DND-41 (cell line): Measurements from ENCODE around the gene MEG3.

Experiments
- ATAC-seq: fragments of 200-7000 bp; cut with Tn5 transposase; 3 replicates; pipeline ENCODE4 v1.9.1; 2021; ENCODE audit warnings: low read depth; ENCODE audit not compliant: insufficient read depth
- DNase-seq: peaks from one replicate; pipeline ENCODE4 v3.0.0-alpha.2; 2020
- H2AFZ ChIP-seq: 2 replicates; pipeline ENCODE4 v1.6.0; 2012; ENCODE audit warnings: low read depth, low read length
- H3K27ac ChIP-seq: 2 replicates; pipeline ENCODE4 v1.5.1; 2012; ENCODE audit warnings: low read length, inconsistent platforms
- H3K27me3 ChIP-seq: fragments of 200-600 bp; sonication (generic); 2 replicates; pipeline ENCODE4 v1.6.0; 2012; ENCODE audit warnings: low read length, mild to moderate bottlenecking, inconsistent platforms; ENCODE audit not compliant: insufficient read depth, poor library complexity
- H3K36me3 ChIP-seq: 2 replicates; pipeline ENCODE4 v1.5.1; 2012; ENCODE audit warnings: low read length, inconsistent platforms; ENCODE audit not compliant: insufficient read depth
- H3K4me1 ChIP-seq: 2 replicates; pipeline ENCODE4 v1.5.1; 2012; ENCODE audit warnings: mild to moderate bottlenecking, low read length; ENCODE audit not compliant: insufficient read depth
- H3K4me2 ChIP-seq: 2 replicates; pipeline ENCODE4 v1.6.0; 2012; ENCODE audit warnings: mild to moderate bottlenecking, moderate library complexity, low read length, inconsistent platforms; ENCODE audit not compliant: insufficient read depth
- H3K4me3 ChIP-seq, 2 experiments: fragments of 200-600 bp in 1 of 2; shearing (Covaris generic) in 1 of 2; 2 replicates each; pipeline ENCODE4 v1.5.1; 2012 to 2016; ENCODE audit warnings: inconsistent platforms in 2 of 2, low read length in 2 of 2, mild to moderate bottlenecking in 2 of 2, low read depth in 1 of 2, moderate library complexity in 1 of 2
- H3K79me2 ChIP-seq: 2 replicates; pipeline ENCODE4 v1.6.0; 2012; ENCODE audit warnings: low read length, inconsistent platforms; ENCODE audit not compliant: insufficient read depth
- H3K9ac ChIP-seq: 2 replicates; pipeline ENCODE4 v1.6.0; 2012; ENCODE audit warnings: low read depth, mild to moderate bottlenecking, inconsistent platforms, low read length, moderate library complexity
- H3K9me3 ChIP-seq: 2 replicates; pipeline ENCODE4 v1.5.1; 2012; ENCODE audit warnings: low read length, moderate library complexity, mild to moderate bottlenecking, inconsistent platforms; ENCODE audit not compliant: insufficient read depth, severe bottlenecking
- H4K20me1 ChIP-seq: 2 replicates; pipeline ENCODE4 v1.6.0; 2012; ENCODE audit warnings: low read length; ENCODE audit not compliant: insufficient read depth
- CTCF ChIP-seq: IDR thresholded peaks from 2 replicates; pipeline ENCODE4 v1.5.1; 2012; ENCODE audit warnings: borderline replicate concordance, low read length, moderate library complexity, mild to moderate bottlenecking; ENCODE audit not compliant: poor library complexity, severe bottlenecking; ENCODE audit errors: extremely low read depth
- EZH2 ChIP-seq: IDR thresholded peaks from 3 replicates; pipeline ENCODE4 v1.6.1; 2012; ENCODE audit warnings: borderline replicate concordance, low read depth, mild to moderate bottlenecking, moderate library complexity, low read length, inconsistent platforms; ENCODE audit not compliant: severe bottlenecking

Gene MEG3

GRCh38 chr14:100802766-100803165, 23.2 kb upstream of the MEG3 start:
- no peak overlapping the region for H3K27ac ChIP-seq
- no peaks in the 10 kb centered on the region for H3K79me2 ChIP-seq
- H3K4me1 ChIP-seq = no peaks in the 10 kb centered on the region
- H4K20me1 ChIP-seq = no peaks in the 10 kb centered on the region
- TF ChIP-seq CTCF = no peak
- no peak for TF ChIP-seq EZH2
- H2AFZ ChIP-seq = no peak overlapping the region
- H3K4me2 ChIP-seq = no peak overlapping the region
- H3K9me3 ChIP-seq = peaks cover 5% of the 10 kb centered on the region
- no peak overlapping the region for H3K9ac ChIP-seq
- DNase-seq = no peak
- no peaks in the 10 kb centered on the region for H3K36me3 ChIP-seq
- peaks cover 8% of the 10 kb centered on the region for H3K27me3 ChIP-seq
- ATAC-seq = no peak
- no peak overlapping the region for H3K4me3 ChIP-seq

- no peak for DNase-seq
- Histone ChIP-seq H3K4me2 (no peak overlapping the region), H3K4me1 (no peaks in the 10 kb centered on the region)
Observed at GRCh38 chr14:100803226-100803625, 22.7 kb upstream of the MEG3 start.

GRCh38 chr14:100803676-100804075, 22.2 kb upstream of the MEG3 start:
- Histone ChIP-seq H3K79me2 (no peaks in the 10 kb centered on the region), H3K27me3 (peaks cover 8% of the 10 kb centered on the region)
- TF ChIP-seq EZH2 (no peak), CTCF (no peak)

More at GRCh38 chr14:100803226-100803625, 22.7 kb upstream of the MEG3 start:
- H3K27me3 ChIP-seq = peaks cover 8% of the 10 kb centered on the region
- no peak for ATAC-seq
- no peaks in the 10 kb centered on the region for H4K20me1 ChIP-seq
- no peak overlapping the region for H3K4me3 ChIP-seq
- no peaks in the 10 kb centered on the region for H3K36me3 ChIP-seq
- H3K9me3 ChIP-seq = peaks cover 9% of the 10 kb centered on the region
- no peak overlapping the region for H2AFZ ChIP-seq
- H3K27ac ChIP-seq = no peak overlapping the region
- H3K79me2 ChIP-seq = no peaks in the 10 kb centered on the region
- no peak overlapping the region for H3K9ac ChIP-seq
- TF ChIP-seq EZH2 = no peak
- TF ChIP-seq CTCF = no peak

GRCh38 chr14:100804138-100804537, 21.8 kb upstream of the MEG3 start:
- H3K9ac ChIP-seq = no peak overlapping the region
- H4K20me1 ChIP-seq = no peaks in the 10 kb centered on the region
- no peak overlapping the region for H3K4me2 ChIP-seq
- TF ChIP-seq EZH2 (no peak), CTCF (no peak)
- DNase-seq = no peak
- H3K4me1 ChIP-seq = no peaks in the 10 kb centered on the region
- peaks cover 19% of the 10 kb centered on the region for H3K9me3 ChIP-seq
- no peak overlapping the region for H3K4me3 ChIP-seq
- no peaks in the 10 kb centered on the region for H3K36me3 ChIP-seq
- no peaks in the 10 kb centered on the region for H3K79me2 ChIP-seq
- no peak for ATAC-seq
- H3K27ac ChIP-seq = no peak overlapping the region
- H3K27me3 ChIP-seq = peaks cover 3% of the 10 kb centered on the region
- H2AFZ ChIP-seq = no peak overlapping the region

More at GRCh38 chr14:100803676-100804075, 22.2 kb upstream of the MEG3 start:
- no peaks in the 10 kb centered on the region for H3K36me3 ChIP-seq
- H4K20me1 ChIP-seq = no peaks in the 10 kb centered on the region
- no peaks in the 10 kb centered on the region for H3K4me1 ChIP-seq
- H3K9me3 ChIP-seq = peaks cover 14% of the 10 kb centered on the region
- no peak overlapping the region for H3K27ac ChIP-seq
- H3K4me3 ChIP-seq = no peak overlapping the region
- no peak overlapping the region for H3K9ac ChIP-seq
- ATAC-seq (no peak), DNase-seq (no peak)
- no peak overlapping the region for H2AFZ ChIP-seq
- no peak overlapping the region for H3K4me2 ChIP-seq
